ENCODE data around the gene USP5. TPM values are rescaled to one million over a fixed set of nuclear protein-coding genes. Genes with fewer than 3 reads are reported as not detected.

USP5 gene
- polyA plus RNA-seq, 1 of the 3 experiments (the other 2 are of a cell fraction) = 97.2 TPM

DNA sequence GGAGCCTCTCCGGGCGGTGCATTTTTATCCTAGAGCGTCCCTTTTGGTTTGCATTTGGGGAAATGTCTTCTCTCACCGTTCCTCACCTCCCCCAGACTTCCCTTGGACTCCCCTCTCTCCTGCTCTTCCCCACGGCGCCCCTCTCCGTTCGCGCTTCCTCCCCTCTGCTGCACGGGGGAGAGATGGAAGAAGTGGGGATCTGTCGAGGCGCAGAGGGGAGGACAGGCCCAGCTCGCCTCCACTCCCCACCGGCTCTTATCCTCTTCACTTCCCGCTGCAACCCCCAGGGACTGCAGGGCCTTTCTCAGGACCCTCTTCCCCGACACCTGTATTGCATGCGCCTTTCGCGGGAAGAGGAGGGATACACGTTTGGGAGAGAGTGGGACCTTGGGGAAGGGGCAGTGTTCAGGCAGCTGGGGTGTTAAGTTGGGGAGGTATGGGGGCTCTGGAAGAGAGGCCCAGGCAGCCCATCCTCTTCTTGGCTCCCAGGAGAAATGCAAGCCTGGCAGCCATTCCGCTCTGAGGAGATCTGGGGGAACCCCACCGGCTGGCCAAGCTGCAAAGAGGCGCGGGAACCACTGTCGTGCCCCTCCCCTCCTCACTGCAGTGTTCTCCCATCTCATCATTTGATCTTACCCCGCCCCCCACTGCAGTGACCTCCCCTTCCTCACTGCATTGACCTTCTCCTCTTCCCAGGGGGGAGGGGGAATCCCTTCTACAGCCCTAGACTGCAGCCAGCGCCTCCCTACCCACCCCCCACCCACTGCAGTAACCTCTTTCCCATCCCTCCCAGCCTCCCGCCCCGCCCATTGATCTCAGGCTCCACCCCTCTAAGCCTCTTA is 63.2 kb downstream of the USP5 start:
- CTCF ChIA-PET = interaction anchor here (1.0 to 9.6 kb wide), 7 partner anchors 10 to 47 kb away, joined by 3 to 62 read pairs (median 4); partner anchors contain the start of genes C12orf57 and RNU7-1
- WGBS (ENCODE audit: low lambda C conversion rate) = 11% methylated on average over 20 of the region's 29 CpGs
- H3K36me3 ChIP-seq (replicated peaks in 1 of 2; ENCODE audit: control insufficient read depth in 1 of 2, insufficient read depth in 2 of 2, low read length in 1 of 2) = peaks cover under 1 to 9% of the 10 kb centered on the region in 2 experiments
- H3K9me2 ChIP-seq = no peaks in the 10 kb centered on the region
- H3K9me3 ChIP-seq = no peaks in the 10 kb centered on the region
- H3K79me2 ChIP-seq (ENCODE audit: insufficient read depth) = peaks cover 13% of the 10 kb centered on the region; the same call in 1 of the 2 replicates
- H3F3A ChIP-seq (replicated peaks; ENCODE audit: insufficient read depth) = no peaks in the 10 kb centered on the region
- H3K9ac ChIP-seq = peak overlapping the region; percentile 75
- peak overlapping the region; percentile 69 to 92 for H3K4me3 ChIP-seq (ENCODE audit: low read depth in 2 of 2, low read length in 1 of 2)
- H2AFZ ChIP-seq (ENCODE audit: low read depth) = peak overlapping the region; percentile 74; the same call in 1 of the 2 replicates
- peaks cover 14 to 18% of the 10 kb centered on the region in 2 experiments; a peak in 2 of 4 replicates for H3K4me1 ChIP-seq (ENCODE audit: control insufficient read depth in 1 of 2, insufficient read depth in 2 of 2, low read depth in 1 of 2, low read length in 1 of 2)
- H3K27me3 ChIP-seq (ENCODE audit: insufficient read depth) = no peaks in the 10 kb centered on the region
- TF ChIP-seq CHD2 (IDR thresholded peaks at IDR 0.05; ENCODE audit: low read length, partially characterized antibody) (peak; percentile 12), RCOR1 (IDR thresholded peaks at IDR 0.05; ENCODE audit: low read length) (no peak)
- H4K20me1 ChIP-seq (ENCODE audit: insufficient read depth) = no peaks in the 10 kb centered on the region
- POLR2A ChIA-PET = interaction anchor here (0.8 to 4.2 kb wide), 7 partner anchors 10 to 42 kb away, joined by 3 to 21 read pairs (median 11); partner anchors contain the start of genes C12orf57, RNU7-1 and SPSB2
- peak overlapping the region; percentile 97 for H3K4me2 ChIP-seq
- peak; percentile 80 for DNase-seq
- peak overlapping the region; percentile 49 to 82; a peak in 3 of 4 replicates for H3K27ac ChIP-seq (ENCODE audit: low read depth in 2 of 2, low read length in 1 of 2)

DNA sequence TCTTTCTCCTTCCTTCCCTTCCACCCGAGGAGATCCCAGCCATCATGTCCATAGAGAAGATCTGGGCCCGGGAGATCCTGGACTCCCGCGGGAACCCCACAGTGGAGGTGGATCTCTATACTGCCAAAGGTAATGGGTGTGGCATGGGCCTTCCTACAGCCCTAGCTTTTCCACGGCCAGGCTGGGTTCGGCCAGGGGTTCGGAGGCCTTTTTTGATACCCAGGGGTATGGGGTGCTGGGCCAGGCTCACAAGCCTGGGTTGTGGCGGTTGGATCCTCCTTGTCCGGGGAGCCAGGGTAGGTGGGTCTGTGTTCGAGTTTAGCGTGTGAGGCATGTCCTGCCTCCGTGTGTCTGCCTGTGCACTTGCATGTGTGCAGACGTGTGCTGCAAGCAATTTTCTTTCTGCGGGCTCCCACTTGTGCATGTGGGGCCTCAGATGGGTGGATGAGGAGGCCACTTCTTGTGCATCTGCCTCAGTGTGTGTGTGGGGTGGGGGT is 63.9 kb downstream of the USP5 start:
- Histone ChIP-seq H3K27me3 (ENCODE audit: insufficient read depth) (no peaks in the 10 kb centered on the region), H3K9me2 (no peaks in the 10 kb centered on the region), H3K9ac (no peak overlapping the region), H3F3A (replicated peaks; ENCODE audit: insufficient read depth) (no peaks in the 10 kb centered on the region), H3K9me3 (no peaks in the 10 kb centered on the region), H3K4me1 (ENCODE audit: control insufficient read depth in 1 of 2, insufficient read depth in 2 of 2, low read depth in 1 of 2, low read length in 1 of 2) (peaks cover 14 to 18% of the 10 kb centered on the region in 2 experiments; a peak in 2 of 4 replicates), H3K4me3 (ENCODE audit: low read depth in 2 of 2, low read length in 1 of 2) (peak overlapping the region; percentile 28 to 92; a peak in 3 of 4 replicates), H3K36me3 (replicated peaks in 1 of 2; ENCODE audit: control insufficient read depth in 1 of 2, insufficient read depth in 2 of 2, low read length in 1 of 2) (peaks cover 6 to 9% of the 10 kb centered on the region in 2 experiments), H4K20me1 (ENCODE audit: insufficient read depth) (no peaks in the 10 kb centered on the region), H3K79me2 (ENCODE audit: insufficient read depth) (peaks cover 13% of the 10 kb centered on the region; the same call in 1 of the 2 replicates), H3K27ac (ENCODE audit: low read depth in 2 of 2, low read length in 1 of 2) (no peak overlapping the region; a peak in 1 of 4 replicates), H2AFZ (ENCODE audit: low read depth) (no peak overlapping the region), H3K4me2 (peak overlapping the region; percentile 97)
- ChIA-PET CTCF (interaction anchor here (1.0 to 9.6 kb wide), 6 partner anchors 9 to 48 kb away, joined by 3 to 62 read pairs (median 8); partner anchors contain the start of genes C12orf57, RNU7-1 and SPSB2), POLR2A (interaction anchor here (0.8 to 4.2 kb wide), 5 partner anchors 9 to 43 kb away, joined by 4 to 21 read pairs (median 11); partner anchors contain the start of genes C12orf57, RNU7-1 and SPSB2)
- no peak for DNase-seq
- no peak for TF ChIP-seq SIN3A (IDR thresholded peaks at IDR 0.05; ENCODE audit: borderline replicate concordance, low read depth, low read length)
- no peak for TF ChIP-seq NFIC (IDR thresholded peaks at IDR 0.05; ENCODE audit: borderline replicate concordance)
- TF ChIP-seq, protein P1, sequence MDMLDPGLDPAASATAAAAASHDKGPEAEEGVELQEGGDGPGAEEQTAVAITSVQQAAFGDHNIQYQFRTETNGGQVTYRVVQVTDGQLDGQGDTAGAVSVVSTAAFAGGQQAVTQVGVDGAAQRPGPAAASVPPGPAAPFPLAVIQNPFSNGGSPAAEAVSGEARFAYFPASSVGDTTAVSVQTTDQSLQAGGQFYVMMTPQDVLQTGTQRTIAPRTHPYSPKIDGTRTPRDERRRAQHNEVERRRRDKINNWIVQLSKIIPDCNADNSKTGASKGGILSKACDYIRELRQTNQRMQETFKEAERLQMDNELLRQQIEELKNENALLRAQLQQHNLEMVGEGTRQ (IDR thresholded peaks at IDR 0.05; ENCODE audit: borderline replicate concordance, low read depth, low read length) = no peak
- TF ChIP-seq RCOR1 (IDR thresholded peaks at IDR 0.05; ENCODE audit: low read length) = no peak
- no peak for TF ChIP-seq CHD2 (IDR thresholded peaks at IDR 0.05; ENCODE audit: low read length, partially characterized antibody)
- no peak for TF ChIP-seq FOXM1 (IDR thresholded peaks at IDR 0.05; ENCODE audit: low read depth)
- TF ChIP-seq, protein P2, sequence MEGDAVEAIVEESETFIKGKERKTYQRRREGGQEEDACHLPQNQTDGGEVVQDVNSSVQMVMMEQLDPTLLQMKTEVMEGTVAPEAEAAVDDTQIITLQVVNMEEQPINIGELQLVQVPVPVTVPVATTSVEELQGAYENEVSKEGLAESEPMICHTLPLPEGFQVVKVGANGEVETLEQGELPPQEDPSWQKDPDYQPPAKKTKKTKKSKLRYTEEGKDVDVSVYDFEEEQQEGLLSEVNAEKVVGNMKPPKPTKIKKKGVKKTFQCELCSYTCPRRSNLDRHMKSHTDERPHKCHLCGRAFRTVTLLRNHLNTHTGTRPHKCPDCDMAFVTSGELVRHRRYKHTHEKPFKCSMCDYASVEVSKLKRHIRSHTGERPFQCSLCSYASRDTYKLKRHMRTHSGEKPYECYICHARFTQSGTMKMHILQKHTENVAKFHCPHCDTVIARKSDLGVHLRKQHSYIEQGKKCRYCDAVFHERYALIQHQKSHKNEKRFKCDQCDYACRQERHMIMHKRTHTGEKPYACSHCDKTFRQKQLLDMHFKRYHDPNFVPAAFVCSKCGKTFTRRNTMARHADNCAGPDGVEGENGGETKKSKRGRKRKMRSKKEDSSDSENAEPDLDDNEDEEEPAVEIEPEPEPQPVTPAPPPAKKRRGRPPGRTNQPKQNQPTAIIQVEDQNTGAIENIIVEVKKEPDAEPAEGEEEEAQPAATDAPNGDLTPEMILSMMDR (IDR thresholded peaks at IDR 0.05) = no peak
- TF ChIP-seq, protein P3, sequence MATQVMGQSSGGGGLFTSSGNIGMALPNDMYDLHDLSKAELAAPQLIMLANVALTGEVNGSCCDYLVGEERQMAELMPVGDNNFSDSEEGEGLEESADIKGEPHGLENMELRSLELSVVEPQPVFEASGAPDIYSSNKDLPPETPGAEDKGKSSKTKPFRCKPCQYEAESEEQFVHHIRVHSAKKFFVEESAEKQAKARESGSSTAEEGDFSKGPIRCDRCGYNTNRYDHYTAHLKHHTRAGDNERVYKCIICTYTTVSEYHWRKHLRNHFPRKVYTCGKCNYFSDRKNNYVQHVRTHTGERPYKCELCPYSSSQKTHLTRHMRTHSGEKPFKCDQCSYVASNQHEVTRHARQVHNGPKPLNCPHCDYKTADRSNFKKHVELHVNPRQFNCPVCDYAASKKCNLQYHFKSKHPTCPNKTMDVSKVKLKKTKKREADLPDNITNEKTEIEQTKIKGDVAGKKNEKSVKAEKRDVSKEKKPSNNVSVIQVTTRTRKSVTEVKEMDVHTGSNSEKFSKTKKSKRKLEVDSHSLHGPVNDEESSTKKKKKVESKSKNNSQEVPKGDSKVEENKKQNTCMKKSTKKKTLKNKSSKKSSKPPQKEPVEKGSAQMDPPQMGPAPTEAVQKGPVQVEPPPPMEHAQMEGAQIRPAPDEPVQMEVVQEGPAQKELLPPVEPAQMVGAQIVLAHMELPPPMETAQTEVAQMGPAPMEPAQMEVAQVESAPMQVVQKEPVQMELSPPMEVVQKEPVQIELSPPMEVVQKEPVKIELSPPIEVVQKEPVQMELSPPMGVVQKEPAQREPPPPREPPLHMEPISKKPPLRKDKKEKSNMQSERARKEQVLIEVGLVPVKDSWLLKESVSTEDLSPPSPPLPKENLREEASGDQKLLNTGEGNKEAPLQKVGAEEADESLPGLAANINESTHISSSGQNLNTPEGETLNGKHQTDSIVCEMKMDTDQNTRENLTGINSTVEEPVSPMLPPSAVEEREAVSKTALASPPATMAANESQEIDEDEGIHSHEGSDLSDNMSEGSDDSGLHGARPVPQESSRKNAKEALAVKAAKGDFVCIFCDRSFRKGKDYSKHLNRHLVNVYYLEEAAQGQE (IDR thresholded peaks at IDR 0.05; ENCODE audit: low read depth, low read length) = no peak
- TF ChIP-seq SMC3 (IDR thresholded peaks at IDR 0.05; ENCODE audit: low read depth, low read length) = no peak
- no peak for TF ChIP-seq EP300 (IDR thresholded peaks at IDR 0.05; ENCODE audit: borderline replicate concordance in 1 of 2, low read depth in 1 of 2, low read length in 1 of 2)
- TF ChIP-seq, protein P4, sequence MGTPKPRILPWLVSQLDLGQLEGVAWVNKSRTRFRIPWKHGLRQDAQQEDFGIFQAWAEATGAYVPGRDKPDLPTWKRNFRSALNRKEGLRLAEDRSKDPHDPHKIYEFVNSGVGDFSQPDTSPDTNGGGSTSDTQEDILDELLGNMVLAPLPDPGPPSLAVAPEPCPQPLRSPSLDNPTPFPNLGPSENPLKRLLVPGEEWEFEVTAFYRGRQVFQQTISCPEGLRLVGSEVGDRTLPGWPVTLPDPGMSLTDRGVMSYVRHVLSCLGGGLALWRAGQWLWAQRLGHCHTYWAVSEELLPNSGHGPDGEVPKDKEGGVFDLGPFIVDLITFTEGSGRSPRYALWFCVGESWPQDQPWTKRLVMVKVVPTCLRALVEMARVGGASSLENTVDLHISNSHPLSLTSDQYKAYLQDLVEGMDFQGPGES (IDR thresholded peaks at IDR 0.05; ENCODE audit: low read depth, low read length) = no peak
- TF ChIP-seq JUND (IDR thresholded peaks at IDR 0.05) = no peak
- TF ChIP-seq, protein P5, sequence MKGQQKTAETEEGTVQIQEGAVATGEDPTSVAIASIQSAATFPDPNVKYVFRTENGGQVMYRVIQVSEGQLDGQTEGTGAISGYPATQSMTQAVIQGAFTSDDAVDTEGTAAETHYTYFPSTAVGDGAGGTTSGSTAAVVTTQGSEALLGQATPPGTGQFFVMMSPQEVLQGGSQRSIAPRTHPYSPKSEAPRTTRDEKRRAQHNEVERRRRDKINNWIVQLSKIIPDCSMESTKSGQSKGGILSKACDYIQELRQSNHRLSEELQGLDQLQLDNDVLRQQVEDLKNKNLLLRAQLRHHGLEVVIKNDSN (IDR thresholded peaks at IDR 0.05; ENCODE audit: borderline replicate concordance, low read depth) = no peak
- WGBS (ENCODE audit: low lambda C conversion rate) = 75% methylated on average over 7 of the region's 14 CpGs
